ENCODE measurements around the gene HTT.

Gene HTT

DNA sequence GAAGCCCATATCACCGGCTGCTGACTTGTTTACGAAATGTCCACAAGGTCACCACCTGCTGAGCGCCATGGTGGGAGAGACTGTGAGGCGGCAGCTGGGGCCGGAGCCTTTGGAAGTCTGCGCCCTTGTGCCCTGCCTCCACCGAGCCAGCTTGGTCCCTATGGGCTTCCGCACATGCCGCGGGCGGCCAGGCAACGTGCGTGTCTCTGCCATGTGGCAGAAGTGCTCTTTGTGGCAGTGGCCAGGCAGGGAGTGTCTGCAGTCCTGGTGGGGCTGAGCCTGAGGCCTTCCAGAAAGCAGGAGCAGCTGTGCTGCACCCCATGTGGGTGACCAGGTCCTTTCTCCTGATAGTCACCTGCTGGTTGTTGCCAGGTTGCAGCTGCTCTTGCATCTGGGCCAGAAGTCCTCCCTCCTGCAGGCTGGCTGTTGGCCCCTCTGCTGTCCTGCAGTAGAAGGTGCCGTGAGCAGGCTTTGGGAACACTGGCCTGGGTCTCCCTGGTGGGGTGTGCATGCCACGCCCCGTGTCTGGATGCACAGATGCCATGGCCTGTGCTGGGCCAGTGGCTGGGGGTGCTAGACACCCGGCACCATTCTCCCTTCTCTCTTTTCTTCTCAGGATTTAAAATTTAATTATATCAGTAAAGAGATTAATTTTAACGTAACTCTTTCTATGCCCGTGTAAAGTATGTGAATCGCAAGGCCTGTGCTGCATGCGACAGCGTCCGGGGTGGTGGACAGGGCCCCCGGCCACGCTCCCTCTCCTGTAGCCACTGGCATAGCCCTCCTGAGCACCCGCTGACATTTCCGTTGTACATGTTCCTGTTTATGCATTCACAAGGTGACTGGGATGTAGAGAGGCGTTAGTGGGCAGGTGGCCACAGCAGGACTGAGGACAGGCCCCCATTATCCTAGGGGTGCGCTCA lies 165.8 kb downstream of the HTT start:
- no peak for DNase-seq

GRCh38 chr4:3240936-3241522 lies 166.5 kb downstream of the HTT start:
- DNase-seq = no peak

DNA sequence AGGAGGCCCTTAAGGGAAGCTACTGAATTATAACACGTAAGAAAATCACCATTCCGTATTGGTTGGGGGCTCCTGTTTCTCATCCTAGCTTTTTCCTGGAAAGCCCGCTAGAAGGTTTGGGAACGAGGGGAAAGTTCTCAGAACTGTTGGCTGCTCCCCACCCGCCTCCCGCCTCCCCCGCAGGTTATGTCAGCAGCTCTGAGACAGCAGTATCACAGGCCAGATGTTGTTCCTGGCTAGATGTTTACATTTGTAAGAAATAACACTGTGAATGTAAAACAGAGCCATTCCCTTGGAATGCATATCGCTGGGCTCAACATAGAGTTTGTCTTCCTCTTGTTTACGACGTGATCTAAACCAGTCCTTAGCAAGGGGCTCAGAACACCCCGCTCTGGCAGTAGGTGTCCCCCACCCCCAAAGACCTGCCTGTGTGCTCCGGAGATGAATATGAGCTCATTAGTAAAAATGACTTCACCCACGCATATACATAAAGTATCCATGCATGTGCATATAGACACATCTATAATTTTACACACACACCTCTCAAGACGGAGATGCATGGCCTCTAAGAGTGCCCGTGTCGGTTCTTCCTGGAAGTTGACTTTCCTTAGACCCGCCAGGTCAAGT lies 167.5 kb downstream of the HTT start:
- DNase-seq = no peak

DNA sequence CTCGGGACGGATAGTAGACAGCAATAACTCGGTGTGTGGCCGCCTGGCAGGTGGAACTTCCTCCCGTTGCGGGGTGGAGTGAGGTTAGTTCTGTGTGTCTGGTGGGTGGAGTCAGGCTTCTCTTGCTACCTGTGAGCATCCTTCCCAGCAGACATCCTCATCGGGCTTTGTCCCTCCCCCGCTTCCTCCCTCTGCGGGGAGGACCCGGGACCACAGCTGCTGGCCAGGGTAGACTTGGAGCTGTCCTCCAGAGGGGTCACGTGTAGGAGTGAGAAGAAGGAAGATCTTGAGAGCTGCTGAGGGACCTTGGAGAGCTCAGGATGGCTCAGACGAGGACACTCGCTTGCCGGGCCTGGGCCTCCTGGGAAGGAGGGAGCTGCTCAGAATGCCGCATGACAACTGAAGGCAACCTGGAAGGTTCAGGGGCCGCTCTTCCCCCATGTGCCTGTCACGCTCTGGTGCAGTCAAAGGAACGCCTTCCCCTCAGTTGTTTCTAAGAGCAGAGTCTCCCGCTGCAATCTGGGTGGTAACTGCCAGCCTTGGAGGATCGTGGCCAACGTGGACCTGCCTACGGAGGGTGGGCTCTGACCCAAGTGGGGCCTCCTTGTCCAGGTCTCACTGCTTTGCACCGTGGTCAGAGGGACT lies 168.8 kb downstream of the HTT start:
- DNase-seq = no peak

- DNase-seq = no peak
Observed at GRCh38 chr4:3244002-3244401, 169.5 kb downstream of the HTT start.

DNA sequence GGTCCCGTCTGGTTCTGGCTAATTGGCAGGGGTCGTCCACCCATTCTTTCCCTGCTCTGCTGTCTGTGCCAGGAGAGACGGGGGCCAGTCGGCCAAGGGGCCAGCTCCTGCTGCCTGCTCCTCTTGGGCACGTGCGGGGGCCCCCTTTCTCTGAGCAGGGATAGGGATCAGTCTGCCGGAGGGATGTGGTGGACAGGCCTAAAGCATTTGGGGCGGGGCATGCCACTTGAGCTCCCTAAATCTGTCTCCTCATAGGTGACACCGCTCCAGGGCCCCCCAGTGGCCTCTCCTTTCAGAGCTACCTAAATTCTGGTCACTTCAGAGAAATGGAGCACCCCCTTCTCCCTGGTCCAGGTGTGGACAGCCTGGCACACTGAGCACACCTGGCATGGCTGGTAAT lies 170.3 kb downstream of the HTT start:
- DNase-seq = no peak

DNA sequence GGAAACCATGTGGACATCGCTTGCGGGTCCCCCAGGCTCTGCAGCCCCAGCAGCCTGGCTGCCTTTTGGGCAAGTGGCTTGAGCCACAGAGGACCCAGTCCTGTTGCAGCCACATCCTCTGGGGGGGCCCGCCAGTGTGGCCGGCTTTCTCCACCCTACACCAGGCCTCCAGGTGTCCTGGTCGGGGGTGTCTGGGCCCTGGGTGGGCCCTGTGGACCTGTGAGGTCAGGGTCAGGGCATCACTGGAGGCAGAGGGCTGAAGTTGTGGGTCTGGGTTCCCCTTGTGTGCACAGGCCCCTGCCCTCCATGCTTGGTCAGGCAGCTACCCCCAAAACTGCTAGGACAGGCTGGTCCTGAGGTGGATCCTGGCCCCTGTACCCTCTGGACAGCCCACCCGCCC lies 171.2 kb downstream of the HTT start:
- no peak for DNase-seq

DNA sequence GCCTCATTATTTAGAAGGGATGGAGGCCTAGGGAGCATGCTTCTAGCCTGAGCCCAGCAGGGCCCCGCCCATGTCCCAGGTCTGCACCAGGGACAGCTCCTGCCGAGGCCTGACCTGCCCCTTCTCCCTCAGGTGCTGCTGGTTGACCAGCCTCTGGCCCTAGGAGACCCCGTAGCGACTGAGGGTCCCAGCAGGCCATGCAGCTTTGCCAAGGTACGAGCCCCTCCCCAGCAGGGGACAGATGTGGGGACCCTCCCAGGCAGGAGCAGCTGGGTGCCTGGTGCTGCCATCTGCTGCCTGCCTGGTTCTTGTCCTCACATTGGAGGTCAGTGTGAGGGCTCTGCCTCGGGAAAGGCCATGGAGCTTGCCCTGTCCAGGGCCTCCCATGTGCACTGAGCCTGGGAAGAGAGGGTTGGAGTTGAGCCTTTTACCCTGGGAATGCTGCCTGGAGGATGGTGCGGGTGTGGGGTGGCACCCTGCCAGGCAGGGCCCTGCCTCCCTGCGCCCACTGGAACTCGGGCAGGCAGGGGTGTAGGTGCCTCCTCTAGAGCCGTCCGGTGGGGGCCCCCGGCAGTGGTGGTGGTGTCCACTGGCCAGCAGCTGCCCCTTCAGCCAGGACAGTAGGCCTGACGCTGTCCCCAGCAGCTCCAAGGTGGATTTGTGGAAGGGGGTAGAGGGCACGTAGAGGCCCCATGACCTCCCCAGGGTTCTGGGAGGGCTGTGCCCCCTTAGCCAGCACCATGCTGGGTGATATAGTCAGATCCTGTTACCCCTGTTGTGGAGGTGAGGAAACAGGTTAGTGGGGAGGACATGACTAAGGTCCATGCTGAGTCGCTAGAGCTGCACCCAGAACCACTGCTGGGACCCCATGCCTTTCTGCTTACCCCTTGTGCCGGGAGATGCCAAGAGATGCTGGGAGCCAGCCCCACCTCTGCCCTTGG lies 172.2 kb downstream of the HTT start:
- no peak for DNase-seq

DNA sequence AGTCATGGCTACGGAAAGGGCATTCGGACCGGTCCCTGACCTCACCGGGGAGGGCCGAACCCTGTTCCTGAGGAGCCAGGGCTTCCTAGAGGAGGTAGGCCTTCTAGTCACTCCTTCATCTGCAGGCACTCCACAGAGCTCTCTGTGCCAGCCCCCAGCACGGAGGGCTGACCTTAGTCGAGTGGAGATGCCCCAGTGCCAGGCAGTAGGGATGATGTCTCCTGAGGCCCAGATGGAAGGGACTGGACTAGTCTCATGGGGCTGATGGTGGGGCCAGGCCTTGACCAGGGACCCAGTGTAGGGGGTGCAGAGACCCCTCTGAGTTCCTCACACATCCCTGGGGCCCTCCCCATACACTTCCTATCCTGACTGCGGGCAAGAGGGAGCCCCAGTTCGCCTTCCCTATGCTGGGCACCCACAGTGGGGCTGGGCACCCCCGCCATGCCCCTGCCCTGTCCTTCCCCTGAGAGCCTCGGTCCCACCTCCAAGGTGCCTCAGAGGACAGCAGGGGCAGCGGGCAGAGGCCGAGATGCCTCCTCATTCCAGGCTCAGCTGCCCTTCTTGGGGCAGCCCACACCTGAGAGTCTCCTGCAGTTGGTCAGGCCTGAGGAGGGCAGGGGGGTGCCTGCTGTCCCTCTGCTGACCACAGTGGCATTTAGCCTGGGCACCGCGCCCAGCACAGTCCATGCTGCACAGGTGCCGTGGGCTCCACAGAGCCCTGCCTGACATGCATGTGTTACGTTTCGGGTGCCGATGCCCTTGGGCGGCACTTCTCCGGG lies 173.1 kb downstream of the HTT start:
- no peak for DNase-seq

GRCh38 chr4:3248178-3248480 lies 173.6 kb downstream of the HTT start:
- DNase-seq = no peak

DNA sequence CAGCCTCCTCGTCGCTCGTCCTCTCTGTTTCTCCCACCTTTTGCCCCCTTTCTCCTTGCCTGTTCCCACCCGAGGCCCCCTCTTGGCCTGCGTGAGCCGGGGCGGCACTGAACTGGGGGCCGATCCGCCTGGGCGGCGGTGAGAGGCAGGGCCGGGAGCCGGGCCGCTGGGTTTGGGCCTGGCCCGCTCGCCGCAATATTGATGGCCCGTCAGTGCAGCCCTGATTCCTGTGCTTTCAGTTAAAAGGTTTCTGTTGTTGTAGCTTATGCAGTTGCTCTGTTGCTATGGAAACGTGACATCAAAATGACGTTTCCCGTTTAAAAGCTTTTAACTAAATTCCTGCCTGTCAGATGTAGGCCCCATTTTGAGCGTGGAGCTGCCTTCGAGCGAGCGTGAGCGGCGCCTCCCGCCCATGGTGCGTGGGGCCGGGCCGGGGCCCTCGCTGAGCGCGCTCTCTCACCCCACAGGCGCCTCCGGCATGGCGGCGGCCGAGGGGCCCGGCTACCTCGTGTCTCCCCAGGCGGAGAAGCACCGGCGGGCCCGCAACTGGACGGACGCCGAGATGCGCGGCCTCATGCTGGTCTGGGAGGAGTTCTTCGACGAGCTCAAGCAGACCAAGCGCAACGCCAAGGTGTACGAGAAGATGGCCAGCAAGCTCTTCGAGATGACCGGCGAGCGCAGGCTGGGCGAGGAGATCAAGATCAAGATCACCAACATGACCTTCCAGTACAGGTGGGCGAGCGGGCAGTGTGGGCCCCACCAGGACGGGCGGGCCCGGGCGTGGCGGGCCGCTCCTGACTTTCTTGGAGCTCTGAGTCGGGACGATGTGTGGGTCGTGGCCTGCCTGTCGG lies 174.6 kb downstream of the HTT start, which contains the start of gene MSANTD1:
MSANTD1 (plus strand) TSS at position 349 of the 851 bp plus-strand sequence; CDS start at position 413, 64 bp downstream.
- DNase-seq = no peak

- DNase-seq = no peak
Observed at GRCh38 chr4:3249711-3250437, 175.4 kb downstream of the HTT start.

- DNase-seq = no peak
Observed at GRCh38 chr4:3250438-3250955, 176.0 kb downstream of the HTT start.

GRCh38 chr4:3250956-3251690 lies 176.6 kb downstream of the HTT start:
- no peak for DNase-seq

DNA sequence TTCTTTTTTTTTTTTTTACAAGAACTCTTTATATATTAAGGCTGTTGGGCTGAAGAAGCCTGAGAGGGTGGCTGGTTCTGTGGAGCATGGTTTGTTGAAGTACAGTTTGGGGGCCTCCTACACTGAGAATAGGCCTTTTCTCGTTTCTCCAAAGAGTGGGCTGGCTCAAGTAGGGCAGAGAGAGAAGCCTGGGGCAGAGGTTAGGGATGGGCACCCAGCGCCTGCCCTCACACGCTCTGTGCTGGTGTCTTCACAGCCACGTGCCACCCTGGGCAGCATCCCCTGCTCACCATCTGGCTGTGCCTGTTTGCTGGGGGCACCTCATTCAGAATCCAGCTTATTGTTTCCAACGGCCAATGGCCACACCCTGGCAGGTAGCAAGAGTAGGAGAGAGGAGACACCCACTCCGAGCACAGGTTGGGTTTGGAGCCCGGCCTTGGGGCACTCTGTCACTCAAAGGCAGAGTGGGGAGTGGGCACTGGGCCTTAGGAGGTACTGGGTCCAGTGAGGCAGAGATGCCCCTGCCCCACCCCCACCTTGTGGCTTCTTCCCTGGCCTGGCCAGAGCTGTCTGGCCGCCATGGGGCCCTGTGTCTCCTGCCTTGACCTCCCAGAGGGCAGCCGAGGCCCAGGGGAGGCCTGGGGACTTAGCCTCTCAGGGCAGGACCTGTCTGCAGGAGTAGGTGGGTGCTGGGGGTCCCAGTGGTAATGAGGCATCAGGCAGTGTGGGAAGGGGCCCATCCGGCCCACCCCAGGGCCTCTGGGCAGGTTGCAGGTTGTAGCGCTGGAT lies 177.4 kb downstream of the HTT start:
- DNase-seq = no peak

- DNase-seq = no peak
Observed at GRCh38 chr4:3252480-3252828, 178.0 kb downstream of the HTT start.

- no peak for DNase-seq
Observed at GRCh38 chr4:3252831-3253641, 178.6 kb downstream of the HTT start.
